AG10803 (cell line): Measurements from ENCODE around the gene CELSR1.
A peak's percentile ranks its signal among the peaks of the same experiment; 100 is the strongest.

Experiments
- DNase-seq: peaks from one replicate; pipeline ENCODE4 v3.0.0; 2010; ENCODE audit warnings: low read depth
- H3K4me3 ChIP-seq: 2 replicates; pipeline ENCODE4 v1.5.1; 2011; ENCODE audit warnings: mild to moderate bottlenecking, low read length, control low read depth
- CTCF ChIP-seq: conservative IDR thresholded peaks from 2 replicates; pipeline ENCODE4 v1.5.1; 2011; ENCODE audit warnings: mild to moderate bottlenecking, low read length, control low read depth, inconsistent platforms

Gene CELSR1

GRCh38 chr22:46491946-46492345, 45.5 kb downstream of the CELSR1 start:
- peak; percentile 34 for DNase-seq

DNA sequence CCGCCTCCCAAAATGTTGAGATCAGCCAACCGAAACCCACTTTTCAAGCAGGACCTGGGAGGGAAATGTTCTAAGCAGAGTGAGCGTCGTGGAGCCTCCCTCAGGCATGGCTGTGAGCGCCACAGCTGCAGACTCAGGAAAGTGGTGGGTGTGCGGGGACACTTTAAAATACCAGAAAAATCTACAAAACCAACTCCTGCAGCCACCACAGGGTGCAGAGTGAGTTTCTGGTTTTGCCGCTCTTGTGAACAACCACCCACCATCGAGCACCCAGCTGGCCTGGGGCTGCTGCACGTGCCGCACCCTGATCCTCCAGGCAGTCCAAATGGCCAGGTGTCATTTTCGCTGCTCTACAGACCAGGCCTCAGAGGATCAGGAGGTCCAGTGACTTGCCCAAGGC, 46.9 kb downstream of the CELSR1 start:
- no peak overlapping the region for H3K4me3 ChIP-seq
- DNase-seq = no peak
- TF ChIP-seq CTCF = no peak

More at GRCh38 chr22:46491946-46492345, 45.5 kb downstream of the CELSR1 start:
- no peak overlapping the region for H3K4me3 ChIP-seq
- TF ChIP-seq CTCF = no peak

DNA sequence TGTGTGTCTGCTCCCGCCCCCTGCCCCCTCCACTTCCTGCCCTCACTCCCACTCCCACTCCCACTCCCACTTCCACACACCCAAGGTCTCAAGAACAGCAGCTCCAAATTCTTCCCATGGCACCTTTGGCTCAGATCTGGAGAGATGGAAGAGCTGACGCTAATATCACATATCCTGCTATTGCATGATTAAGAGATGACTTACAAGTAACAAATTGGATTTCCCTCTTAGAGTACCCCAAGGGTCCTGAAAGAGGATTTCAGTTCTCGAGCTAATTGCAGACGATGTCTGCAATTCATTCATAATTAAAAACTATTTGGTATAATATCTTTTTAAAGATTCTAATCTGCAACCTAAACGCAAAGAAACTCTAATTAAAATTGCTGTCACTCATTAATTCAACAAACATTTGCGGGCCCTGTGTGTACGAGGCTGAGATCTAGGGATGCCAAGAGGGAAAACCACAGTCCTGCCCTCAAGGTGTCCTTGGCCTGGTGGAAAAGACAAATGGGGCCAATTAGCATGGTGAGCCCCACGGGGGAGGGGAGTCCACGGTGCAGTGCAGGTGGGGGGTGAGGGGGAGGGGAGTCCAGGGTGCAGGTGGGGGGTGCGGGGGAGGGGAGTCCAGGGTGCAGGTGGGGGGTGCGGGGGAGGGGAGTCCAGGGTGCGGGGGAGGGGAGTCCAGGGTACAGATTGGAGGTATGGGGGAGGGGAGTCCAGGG, 50.3 kb downstream of the CELSR1 start:
- no peak overlapping the region for H3K4me3 ChIP-seq
- no peak for DNase-seq
- no peak for TF ChIP-seq CTCF

- DNase-seq = no peak
These were observed 52.4 kb downstream of the CELSR1 start for GRCh38 chr22:46484861-46485595.

GRCh38 chr22:46484156-46484860, 53.1 kb downstream of the CELSR1 start:
- no peak for TF ChIP-seq CTCF
- DNase-seq = no peak
- no peak overlapping the region for H3K4me3 ChIP-seq

More at GRCh38 chr22:46484861-46485595, 52.4 kb downstream of the CELSR1 start:
- TF ChIP-seq CTCF = no peak
- H3K4me3 ChIP-seq = no peak overlapping the region

DNA sequence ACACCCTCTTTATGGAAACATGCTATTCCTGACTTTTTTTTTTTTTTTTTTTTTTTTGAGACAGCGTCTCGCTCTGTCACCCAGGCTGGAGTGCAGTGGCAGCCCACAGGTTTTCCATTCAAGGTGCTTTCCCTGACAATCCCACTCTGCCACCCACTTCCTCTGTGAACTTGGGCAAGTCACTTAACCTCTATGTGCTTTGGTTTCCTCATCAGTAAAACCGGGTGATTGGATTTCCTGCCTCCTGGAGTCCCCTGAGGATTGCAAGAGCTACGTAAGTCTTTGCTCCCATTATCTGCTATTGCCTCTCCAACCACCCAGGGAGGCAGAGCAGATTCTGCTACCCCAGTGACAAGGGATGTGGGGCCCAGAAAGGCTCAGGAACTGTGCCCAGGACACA, 54.1 kb downstream of the CELSR1 start:
- no peak for DNase-seq
- no peak for TF ChIP-seq CTCF
- no peak overlapping the region for H3K4me3 ChIP-seq
